OCI-LY7 (cell line): Measurements from ENCODE around the gene PARD6G. TPM values are rescaled to one million over a fixed set of nuclear protein-coding genes. Genes with fewer than 3 reads are reported as not detected.

ENCODE experiments used
- BruUV-seq: library from RNA; stranded (reverse); fragments of 400-500 nt; replicated peaks from 2 replicates; lab custom pipeline; 2021; lab: Mats Ljungman, UMichigan
- CTCF ChIA-PET: fragments of 300-600 bp; sonication (Branson Sonifier 250); formaldehyde crosslinking; loops from one replicate; lab custom pipeline; 2022; ENCODE audit warnings: antibody characterized with exemption; ENCODE audit not compliant: unreplicated experiment; lab: Charles Lee
- POLR2A ChIA-PET: fragments of 300-600 bp; sonication (Branson Sonifier 250); formaldehyde crosslinking; loops from one replicate; lab custom pipeline; 2022; ENCODE audit warnings: antibody characterized with exemption; lab: Charles Lee
- DNase-seq: peaks from one replicate; pipeline ENCODE4 v3.0.0-alpha.2; 2015; ENCODE audit warnings: low spot score
- H2AFZ ChIP-seq: fragments of 200-600 bp; sonication (generic), shearing (Covaris generic); 2 replicates; pipeline ENCODE4 v1.6.1; 2014; ENCODE audit warnings: mild to moderate bottlenecking, antibody characterized with exemption, low read length, moderate library complexity
- H3K27ac ChIP-seq: fragments of 200-600 bp; sonication (generic); 2 replicates; pipeline ENCODE4 v1.5.1; 2014; ENCODE audit warnings: mixed run types, low read depth, mild to moderate bottlenecking, moderate library complexity, low read length, inconsistent platforms; ENCODE audit not compliant: poor library complexity, severe bottlenecking
- H3K36me3 ChIP-seq: fragments of 200-600 bp; sonication (generic); 2 replicates; pipeline ENCODE4 v1.6.1; 2014; ENCODE audit warnings: mild to moderate bottlenecking, antibody characterized with exemption, low read length, moderate library complexity, mixed read lengths; ENCODE audit not compliant: insufficient read depth
- H3K4me1 ChIP-seq: fragments of 200-600 bp; sonication (generic); 2 replicates; pipeline ENCODE4 v1.5.1; 2014; ENCODE audit warnings: mild to moderate bottlenecking, low read length; ENCODE audit not compliant: insufficient read depth, poor library complexity, severe bottlenecking
- H3K4me2 ChIP-seq: fragments of 200-600 bp; sonication (generic); 2 replicates; pipeline ENCODE4 v1.6.1; 2014; ENCODE audit warnings: mild to moderate bottlenecking, low read length
- H3K4me3 ChIP-seq: fragments of 200-600 bp; sonication (generic); 2 replicates; pipeline ENCODE4 v1.5.1; 2014; ENCODE audit warnings: mild to moderate bottlenecking, low read depth, low read length; ENCODE audit not compliant: poor library complexity, severe bottlenecking
- H3K79me2 ChIP-seq: fragments of 200-600 bp; sonication (generic); 2 replicates; pipeline ENCODE4 v1.6.1; 2016; ENCODE audit warnings: low read depth, mild to moderate bottlenecking, low read length, moderate library complexity, mixed read lengths; ENCODE audit not compliant: insufficient read depth
- H3K9me2 ChIP-seq: fragments of 200-600 bp; sonication (generic); 2 replicates; pipeline ENCODE4 v1.6.1; 2016; ENCODE audit warnings: mild to moderate bottlenecking, low read length, mixed read lengths; ENCODE audit not compliant: insufficient read depth
- H3K9me3 ChIP-seq: fragments of 200-600 bp; sonication (generic); 2 replicates; pipeline ENCODE4 v1.6.1; 2014; ENCODE audit warnings: mild to moderate bottlenecking, mixed run types, low read length, mixed read lengths
- H4K20me1 ChIP-seq: fragments of 200-600 bp; sonication (generic); 2 replicates; pipeline ENCODE4 v1.6.1; 2014; ENCODE audit warnings: mild to moderate bottlenecking, antibody characterized with exemption, low read length, moderate library complexity, mixed read lengths; ENCODE audit not compliant: insufficient read depth
- EZH2phosphoT487 ChIP-seq: fragments of 200-600 bp; sonication (generic); IDR thresholded peaks from 2 replicates; pipeline ENCODE4 v1.6.1; 2018; ENCODE audit warnings: low read depth, borderline replicate concordance, mild to moderate bottlenecking, mixed run types, antibody characterized with exemption, low read length, moderate library complexity, mixed read lengths
- intact Hi-C: fragments of 100-400 bp; cut with micrococcal nuclease; formaldehyde crosslinking; loops from one replicate; pipeline ENCODE4 v1.10.0; 2022; ENCODE audit not compliant: unreplicated experiment
- total RNA-seq, 2 experiments: library from RNA; depleted of rRNA in 1 of 2; stranded (reverse); fragments of >200 nt in 1 of 2; shearing (Covaris generic) in 1 of 2; gene quantifications; 2 replicates each; pipeline ENCODE4 v1.2.3, GENCODE V29; 2014 to 2022
- TF ChIP-seq, protein P1 (sequence below): fragments of 200-600 bp; sonication (generic); conservative IDR thresholded peaks from 2 replicates; pipeline ENCODE4 v1.5.1; 2014; ENCODE audit warnings: mild to moderate bottlenecking, antibody characterized with exemption, low read length, moderate library complexity, mixed read lengths

The PARD6G gene
- total RNA-seq, 2 experiments from 2014 or later = 0.03 TPM; not detected in 1

DNA sequence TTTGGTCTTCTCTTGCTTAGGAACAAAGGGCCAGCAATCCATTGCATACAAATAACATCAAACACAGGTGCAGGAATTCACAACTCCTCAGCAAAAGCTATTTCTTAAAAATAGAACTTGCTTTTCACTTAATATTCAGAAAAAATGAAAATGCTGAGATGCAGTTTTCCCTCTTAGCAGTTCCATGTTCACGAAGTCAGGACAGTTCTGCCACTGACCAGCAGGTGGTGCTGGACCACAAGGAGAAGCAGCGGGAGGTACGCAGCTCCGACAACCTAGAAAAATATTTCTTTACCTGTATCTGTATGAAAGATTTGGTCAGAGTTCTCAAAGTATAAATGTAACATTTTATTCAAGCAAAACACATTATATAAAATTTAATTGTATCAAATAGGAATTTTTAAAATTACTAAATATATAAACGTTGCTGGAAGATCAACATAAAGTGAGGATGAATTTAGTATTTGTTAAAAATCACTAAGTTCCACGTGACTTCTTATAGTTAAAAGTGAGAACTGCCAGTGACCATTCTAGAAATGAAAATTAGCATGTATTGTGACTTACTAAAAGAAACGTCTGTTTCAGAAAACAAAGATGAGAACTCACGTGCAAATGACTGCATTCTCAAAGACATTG is 89.5 kb downstream of the PARD6G start:
- no peak overlapping the region for H3K4me2 ChIP-seq
- H3K79me2 ChIP-seq = no peaks in the 10 kb centered on the region
- H3K9me3 ChIP-seq = no peaks in the 10 kb centered on the region
- TF ChIP-seq, protein P1, sequence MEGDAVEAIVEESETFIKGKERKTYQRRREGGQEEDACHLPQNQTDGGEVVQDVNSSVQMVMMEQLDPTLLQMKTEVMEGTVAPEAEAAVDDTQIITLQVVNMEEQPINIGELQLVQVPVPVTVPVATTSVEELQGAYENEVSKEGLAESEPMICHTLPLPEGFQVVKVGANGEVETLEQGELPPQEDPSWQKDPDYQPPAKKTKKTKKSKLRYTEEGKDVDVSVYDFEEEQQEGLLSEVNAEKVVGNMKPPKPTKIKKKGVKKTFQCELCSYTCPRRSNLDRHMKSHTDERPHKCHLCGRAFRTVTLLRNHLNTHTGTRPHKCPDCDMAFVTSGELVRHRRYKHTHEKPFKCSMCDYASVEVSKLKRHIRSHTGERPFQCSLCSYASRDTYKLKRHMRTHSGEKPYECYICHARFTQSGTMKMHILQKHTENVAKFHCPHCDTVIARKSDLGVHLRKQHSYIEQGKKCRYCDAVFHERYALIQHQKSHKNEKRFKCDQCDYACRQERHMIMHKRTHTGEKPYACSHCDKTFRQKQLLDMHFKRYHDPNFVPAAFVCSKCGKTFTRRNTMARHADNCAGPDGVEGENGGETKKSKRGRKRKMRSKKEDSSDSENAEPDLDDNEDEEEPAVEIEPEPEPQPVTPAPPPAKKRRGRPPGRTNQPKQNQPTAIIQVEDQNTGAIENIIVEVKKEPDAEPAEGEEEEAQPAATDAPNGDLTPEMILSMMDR = peak; percentile 80
- no peak for TF ChIP-seq EZH2phosphoT487
- ChIA-PET POLR2A (no interaction called here), CTCF (no interaction called here)
- H3K4me3 ChIP-seq = no peak overlapping the region
- no peaks in the 10 kb centered on the region for H3K9me2 ChIP-seq
- H2AFZ ChIP-seq = no peak overlapping the region
- no TSS peak for BruUV-seq
- DNase-seq = peak; percentile 46
- intact Hi-C loops = loop anchor here (10.0 kb wide), 1 partner anchor 133 kb away; no protein-coding TSS in a partner anchor
- H3K36me3 ChIP-seq = no peaks in the 10 kb centered on the region; the same call in 1 of the 2 replicates
- no peaks in the 10 kb centered on the region for H4K20me1 ChIP-seq
- no peaks in the 10 kb centered on the region for H3K4me1 ChIP-seq
- no peak overlapping the region for H3K27ac ChIP-seq

DNA sequence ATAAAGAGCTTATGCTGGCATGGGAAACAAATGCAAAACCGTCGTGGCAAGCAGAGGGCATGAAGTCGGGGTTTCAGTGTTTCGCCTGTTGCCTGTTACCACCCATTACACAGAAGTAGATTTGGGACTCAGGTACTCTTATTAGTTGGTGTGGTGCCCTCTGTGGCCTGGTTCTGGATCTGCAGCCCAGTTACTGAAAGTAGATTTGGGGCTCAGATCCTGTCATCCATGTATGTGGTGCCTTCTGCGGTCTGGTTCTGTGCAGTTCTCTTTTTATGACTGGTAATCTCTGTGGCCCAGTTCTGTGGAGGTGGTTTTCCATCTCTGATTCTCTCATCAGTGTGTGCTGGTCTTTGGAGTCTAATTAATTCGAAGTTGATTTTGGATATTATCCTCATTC is 93.0 kb downstream of the PARD6G start:
- Histone ChIP-seq H3K4me1 (no peaks in the 10 kb centered on the region), H3K4me3 (no peak overlapping the region), H2AFZ (no peak overlapping the region), H3K36me3 (no peaks in the 10 kb centered on the region; the same call in 1 of the 2 replicates), H3K4me2 (no peak overlapping the region), H3K27ac (no peak overlapping the region), H4K20me1 (no peaks in the 10 kb centered on the region), H3K79me2 (no peaks in the 10 kb centered on the region), H3K9me3 (no peaks in the 10 kb centered on the region), H3K9me2 (no peaks in the 10 kb centered on the region)
- intact Hi-C loops = loop anchor here (10.0 kb wide), 1 partner anchor 129 kb away; no protein-coding TSS in a partner anchor
- TF ChIP-seq, protein P1 = peak; percentile 61
- no peak for TF ChIP-seq EZH2phosphoT487
- BruUV-seq = no TSS peak
- POLR2A ChIA-PET = no interaction called here
- CTCF ChIA-PET = no interaction called here
- DNase-seq = peak; percentile 36

DNA sequence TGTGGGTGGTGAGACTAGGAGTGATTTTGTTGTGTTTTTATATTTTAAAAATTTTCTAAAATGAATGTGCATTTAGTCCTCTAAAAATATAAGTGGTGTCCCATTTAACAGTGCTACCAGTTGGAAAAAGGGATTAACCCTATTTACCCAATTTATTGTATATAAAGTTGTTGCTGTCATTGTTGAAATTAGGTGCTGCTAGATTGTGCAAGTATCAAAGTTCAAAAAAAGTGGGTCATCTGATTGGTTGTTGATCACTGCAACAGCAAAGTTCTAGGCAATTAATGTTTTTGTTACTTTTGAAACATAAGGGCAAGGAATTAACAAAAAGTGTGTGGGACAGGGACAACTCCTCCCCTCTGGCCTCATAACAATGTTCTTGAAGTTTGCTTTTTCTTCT is 97.6 kb downstream of the PARD6G start:
- no peaks in the 10 kb centered on the region for H3K79me2 ChIP-seq
- H3K36me3 ChIP-seq = no peaks in the 10 kb centered on the region
- H3K27ac ChIP-seq = no peak overlapping the region
- no peaks in the 10 kb centered on the region for H3K9me2 ChIP-seq
- H3K4me3 ChIP-seq = no peak overlapping the region
- intact Hi-C loops = loop anchor here (10.0 kb wide), 1 partner anchor 125 kb away; no protein-coding TSS in a partner anchor
- H3K9me3 ChIP-seq = no peaks in the 10 kb centered on the region
- no peaks in the 10 kb centered on the region for H3K4me1 ChIP-seq
- ChIA-PET CTCF (no interaction called here), POLR2A (no interaction called here)
- no peak for DNase-seq
- no peak overlapping the region for H3K4me2 ChIP-seq
- no peaks in the 10 kb centered on the region for H4K20me1 ChIP-seq
- no peak overlapping the region for H2AFZ ChIP-seq
- TF ChIP-seq, protein P1 = no peak
- no peak for TF ChIP-seq EZH2phosphoT487
- BruUV-seq = no TSS peak
